Spleen (tissue), 11 donors: ENCODE data around the gene FNTB. TPM values are rescaled to one million over a fixed set of nuclear protein-coding genes. Genes with fewer than 3 reads are reported as not detected.

Experiments
- DNase-seq: peaks from one replicate; pipeline ENCODE4 v3.0.0-alpha.2; 2020
- H3K27ac ChIP-seq, 8 donors: fragments of 200-600 bp; sonication (generic) in 7 of 8; 1 replicate in 4 of 8; 2 replicates in 4 of 8; pipeline versions ENCODE4 v1.5.0 to v1.8.0; 2016 to 2021; ENCODE audit warnings: inconsistent platforms in 4 of 8, mild to moderate bottlenecking in 4 of 8, moderate library complexity in 1 of 8
- H3K27me3 ChIP-seq, 7 donors: fragments of 200-600 bp; sonication (generic) in 6 of 7; replicated peaks in 1 of 7; 1 replicate in 4 of 7; 2 replicates in 3 of 7; pipeline versions ENCODE4 v1.5.0 to v1.8.0; 2016 to 2021; ENCODE audit warnings: inconsistent platforms in 3 of 7, mild to moderate bottlenecking in 1 of 7
- H3K36me3 ChIP-seq, 6 donors: fragments of 200-600 bp; sonication (generic) in 5 of 6; 1 replicate in 4 of 6; 2 replicates in 2 of 6; pipeline versions ENCODE4 v1.5.0 to v1.8.0; 2016 to 2021; ENCODE audit warnings: inconsistent platforms in 2 of 6
- H3K4me1 ChIP-seq, 6 donors: fragments of 200-600 bp; sonication (generic) in 5 of 6; 1 replicate in 3 of 6; 2 replicates in 3 of 6; pipeline versions ENCODE4 v1.5.0 to v1.8.0; 2016 to 2021; ENCODE audit warnings: inconsistent platforms in 3 of 6
- H3K4me3 ChIP-seq, 8 donors: fragments of 200-600 bp; sonication (generic) in 7 of 8; 1 replicate in 4 of 8; 2 replicates in 4 of 8; pipeline versions ENCODE4 v1.5.0 to v1.8.0; 2016 to 2021; ENCODE audit warnings: inconsistent platforms in 4 of 8, mild to moderate bottlenecking in 4 of 8, moderate library complexity in 2 of 8
- H3K9me3 ChIP-seq, 8 donors: fragments of 200-600 bp; sonication (generic) in 7 of 8; 1 replicate in 4 of 8; 2 replicates in 4 of 8; pipeline versions ENCODE4 v1.5.0 to v1.8.0; 2016 to 2021; ENCODE audit warnings: inconsistent platforms in 4 of 8
- POLR2A ChIP-seq, 3 donors: fragments of 450-650 bp; IDR thresholded peaks; one replicate each; pipeline ENCODE4 v1.5.1; 2017; ENCODE audit warnings: antibody characterized with exemption in 3 of 3, mild to moderate bottlenecking in 1 of 3
- POLR2AphosphoS5 ChIP-seq, 3 donors: sonication (generic); formaldehyde crosslinking; IDR thresholded peaks; one replicate each; pipeline ENCODE4 v1.5.1; 2017; ENCODE audit warnings: antibody characterized with exemption in 3 of 3
- WGBS, 5 donors: extraction: QIAGEN DNeasy Blood & Tissue Kit in 3 of 5; methylation state at CpG; one replicate each; pipeline versions ENCODE4 v1.1.5 to v1.1.7; 2013 to 2018; 5-methylcytosine and 5-hydroxymethylcytosine counted together
- intact Hi-C: fragments of 100-400 bp; cut with DNase I; formaldehyde crosslinking; loops from one replicate; pipeline ENCODE4 v1.15.0; 2023; ENCODE audit warnings: low total_unique reads
- polyA plus RNA-seq, 3 donors: library from polyadenylated mRNA; stranded (reverse); fragments of 200-250 nt; gene quantifications; one replicate each; pipeline ENCODE4 v1.2.1, GENCODE V29; 2013
- total RNA-seq, 7 donors: library from RNA; depleted of rRNA in 3 of 7; stranded (reverse); fragments of >200 nt in 3 of 7; fragmentation: NEBNext Ultra II Directional in 4 of 7; extraction: Animal tissue kit (Norgen Biotek cat#: 25700) in 4 of 7; gene quantifications; one replicate each; pipeline versions ENCODE4 v1.1.0 to v1.2.1, GENCODE V29; 2016 to 2021
- TF ChIP-seq, protein P1 (sequence below), 11 experiments: fragments of 200-600 bp in 7 of 11; fragments of 450-650 bp in 4 of 11; sonication (generic) in 4 of 11; IDR thresholded peaks in 8 of 11; conservative IDR thresholded peaks in 3 of 11; 1 replicate in 7 of 11; 2 replicates in 4 of 11; pipeline versions ENCODE4 v1.4.0 to v1.8.0; 2016 to 2021; ENCODE audit warnings: antibody characterized with exemption in 11 of 11, inconsistent platforms in 4 of 11, mild to moderate bottlenecking in 1 of 11
- donor health status: healthy with polysubstance abuse.
- donor health status: DM: no; HTN: no; CAD: no; lungs with moderate emphysema.
- donor health status: DM: no; HTN: no; CAD: no.
- donor health status: Bipolar disorder and iron deficiency.
- donor health status: healthy.
- donor health status: DM: no; HTN: no; CAD: no.
- donor health status: DM: yes; HTN: yes; CAD: no.

The FNTB gene
- total and polyA plus RNA-seq, 10 donors: 4.7 to 17.0 (median 10.0) TPM

DNA sequence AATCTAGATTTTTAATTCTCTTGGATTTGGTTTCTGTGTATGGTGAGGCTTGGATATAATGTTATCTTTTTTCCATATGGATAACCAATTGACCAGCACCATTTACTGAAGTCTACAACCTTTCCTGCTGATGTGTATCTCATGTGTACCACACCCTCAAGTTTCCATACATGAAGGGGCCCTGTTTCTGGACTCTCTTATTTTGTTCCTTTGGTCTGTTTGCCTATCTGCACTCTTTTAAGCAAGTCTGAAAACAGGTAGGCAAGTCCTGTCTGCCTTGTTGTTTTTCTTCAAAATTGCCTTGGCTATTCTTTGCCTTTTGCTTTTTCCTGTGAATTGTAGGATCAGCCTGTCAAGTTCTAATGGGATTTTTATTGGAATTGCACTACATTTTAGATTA is 71.0 kb downstream of the FNTB start:
- H3K9me3 ChIP-seq: no peaks in the 10 kb centered on the region
- H3K36me3 ChIP-seq: peaks cover 0 to 88% (median 24%) of the 10 kb centered on the region in 6 donors
- no peak overlapping the region for H3K27ac ChIP-seq
- TF ChIP-seq POLR2AphosphoS5 (IDR thresholded peaks at IDR 0.05) (no peak), POLR2A (IDR thresholded peaks at IDR 0.05) (no peak)
- TF ChIP-seq, protein P1, sequence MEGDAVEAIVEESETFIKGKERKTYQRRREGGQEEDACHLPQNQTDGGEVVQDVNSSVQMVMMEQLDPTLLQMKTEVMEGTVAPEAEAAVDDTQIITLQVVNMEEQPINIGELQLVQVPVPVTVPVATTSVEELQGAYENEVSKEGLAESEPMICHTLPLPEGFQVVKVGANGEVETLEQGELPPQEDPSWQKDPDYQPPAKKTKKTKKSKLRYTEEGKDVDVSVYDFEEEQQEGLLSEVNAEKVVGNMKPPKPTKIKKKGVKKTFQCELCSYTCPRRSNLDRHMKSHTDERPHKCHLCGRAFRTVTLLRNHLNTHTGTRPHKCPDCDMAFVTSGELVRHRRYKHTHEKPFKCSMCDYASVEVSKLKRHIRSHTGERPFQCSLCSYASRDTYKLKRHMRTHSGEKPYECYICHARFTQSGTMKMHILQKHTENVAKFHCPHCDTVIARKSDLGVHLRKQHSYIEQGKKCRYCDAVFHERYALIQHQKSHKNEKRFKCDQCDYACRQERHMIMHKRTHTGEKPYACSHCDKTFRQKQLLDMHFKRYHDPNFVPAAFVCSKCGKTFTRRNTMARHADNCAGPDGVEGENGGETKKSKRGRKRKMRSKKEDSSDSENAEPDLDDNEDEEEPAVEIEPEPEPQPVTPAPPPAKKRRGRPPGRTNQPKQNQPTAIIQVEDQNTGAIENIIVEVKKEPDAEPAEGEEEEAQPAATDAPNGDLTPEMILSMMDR (IDR thresholded peaks at IDR 0.05 in 8 of 11, conservative IDR thresholded peaks at IDR 0.05 in 3 of 11): no peak
- no peak for DNase-seq
- no peaks in the 10 kb centered on the region for H3K27me3 ChIP-seq
- H3K4me3 ChIP-seq: no peak overlapping the region
- intact Hi-C loops: no loop called here
- H3K4me1 ChIP-seq: peaks cover 0 to 27% (median 0%) of the 10 kb centered on the region in 6 donors

DNA sequence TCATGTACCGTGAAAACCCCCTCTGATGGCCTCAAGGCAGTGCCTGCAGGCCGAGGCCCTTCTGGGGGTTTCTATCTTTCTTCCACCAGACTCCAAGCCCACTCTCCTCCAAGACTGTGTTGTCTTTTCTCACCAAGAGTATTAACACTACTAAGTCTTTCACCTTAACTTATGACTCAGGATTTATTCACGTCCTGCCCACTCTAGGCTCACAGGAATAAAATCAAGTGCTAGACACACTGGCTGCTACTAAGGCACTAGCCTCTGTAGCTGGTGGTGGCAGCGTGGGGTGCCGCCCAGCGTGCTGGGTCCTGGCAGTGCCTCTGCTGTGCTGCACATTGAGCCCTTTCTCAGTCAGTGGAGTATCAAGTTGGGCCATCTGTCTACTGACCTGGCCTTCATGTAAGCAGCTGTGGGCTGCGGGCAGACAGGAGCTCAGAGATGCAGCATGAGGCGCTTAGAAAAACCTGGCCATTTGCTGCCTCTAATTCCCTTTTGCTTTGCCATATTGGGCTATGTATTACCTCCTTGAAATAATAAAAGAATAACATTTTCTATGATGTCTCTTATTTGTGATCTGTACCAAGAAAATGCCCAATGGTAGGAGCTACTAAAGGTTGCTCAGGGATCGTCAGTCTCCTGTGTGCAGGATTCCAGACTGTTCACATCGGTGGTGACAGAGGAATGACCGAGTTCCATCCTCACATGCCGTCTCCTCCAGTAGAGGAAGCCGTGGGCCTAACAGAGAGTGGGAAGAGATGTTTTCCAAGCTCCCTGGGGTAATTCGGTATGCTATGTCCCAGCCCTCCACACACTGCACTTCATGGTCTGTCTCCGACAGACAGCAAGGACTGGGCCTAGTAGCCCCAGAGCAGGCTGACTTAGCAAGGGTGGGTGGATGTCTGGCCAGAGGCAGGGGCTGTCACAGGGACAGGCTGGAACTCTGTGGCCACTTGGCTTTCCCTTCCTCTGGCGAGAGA is 75.7 kb downstream of the FNTB start:
- intact Hi-C loops: no loop called here
- Histone ChIP-seq H3K27me3 (no peaks in the 10 kb centered on the region), H3K4me3 (no peak overlapping the region), H3K36me3 (peaks cover 0 to 89% (median 44%) of the 10 kb centered on the region in 6 donors), H3K4me1 (no peaks in the 10 kb centered on the region), H3K9me3 (no peaks in the 10 kb centered on the region), H3K27ac (no peak overlapping the region)
- WGBS, 5 donors: 95 to 97% (median 96%) methylated on average over 15 to 16 of the region's 16 CpGs
- no peak for DNase-seq
- TF ChIP-seq, protein P1 (IDR thresholded peaks at IDR 0.05 in 8 of 11, conservative IDR thresholded peaks at IDR 0.05 in 3 of 11): no peak
- no peak for TF ChIP-seq POLR2AphosphoS5 (IDR thresholded peaks at IDR 0.05)
- no peak for TF ChIP-seq POLR2A (IDR thresholded peaks at IDR 0.05)

DNA sequence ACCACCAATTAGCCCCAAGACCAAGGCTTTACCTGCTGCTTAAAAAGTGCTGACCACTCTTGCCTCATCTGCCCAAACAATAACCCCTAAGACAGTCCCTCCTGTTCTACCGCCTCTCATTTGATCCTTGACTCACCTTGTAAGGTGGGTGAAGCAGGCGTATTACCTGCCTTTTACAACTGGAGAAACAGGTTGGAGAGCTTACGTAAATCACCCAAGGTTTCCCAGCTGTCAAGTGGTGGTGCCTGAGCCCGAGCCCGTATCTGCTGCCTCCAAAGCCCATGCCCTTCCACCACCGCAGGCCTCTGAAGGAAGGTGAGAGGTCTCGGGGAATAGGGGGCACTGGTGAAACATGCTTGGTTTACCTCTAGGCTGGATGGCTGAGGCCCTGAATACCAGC is 79.0 kb downstream of the FNTB start:
- intact Hi-C loops: no loop called here

More for the DNA sequence above, 79.0 kb downstream of the FNTB start:
- 93 to 96% (median 95%) methylated on average over 7 of the region's 7 CpGs for WGBS, 5 donors
- Histone ChIP-seq H3K27me3 (no peaks in the 10 kb centered on the region), H3K4me1 (peaks cover 0 to 15% (median 12%) of the 10 kb centered on the region in 6 donors), H3K27ac (no peak overlapping the region), H3K4me3 (no peak overlapping the region), H3K9me3 (no peaks in the 10 kb centered on the region), H3K36me3 (peaks cover 0 to 97% (median 51%) of the 10 kb centered on the region in 6 donors)
- no peak for DNase-seq
- TF ChIP-seq, protein P1 (IDR thresholded peaks at IDR 0.05 in 8 of 11, conservative IDR thresholded peaks at IDR 0.05 in 3 of 11): no peak
- TF ChIP-seq POLR2AphosphoS5 (IDR thresholded peaks at IDR 0.05) (no peak), POLR2A (IDR thresholded peaks at IDR 0.05) (no peak)
